Stomach smooth muscle (tissue), 2 donors: ENCODE measurements around the gene ZP2.
"Not testable (repeated sequence)": the region's sequence is repeated elsewhere in the genome, so short reads cannot be mapped to it uniquely, and the experiment has no call there.

Experiments used
- H3K27ac ChIP-seq: one replicate; pipeline ENCODE4 v1.7.0; 2013; ENCODE audit warnings: mild to moderate bottlenecking, low read length, inconsistent platforms
- H3K27me3 ChIP-seq, 2 donors: one replicate each; pipeline ENCODE4 v1.7.0; 2013; ENCODE audit warnings: low read length in 2 of 2; ENCODE audit not compliant: insufficient read depth in 2 of 2, control insufficient read depth in 1 of 2
- H3K36me3 ChIP-seq, 2 donors: one replicate each; pipeline ENCODE4 v1.7.0; 2013; ENCODE audit warnings: low read length in 2 of 2; ENCODE audit not compliant: control insufficient read depth in 2 of 2, insufficient read depth in 2 of 2
- H3K4me1 ChIP-seq: one replicate; pipeline ENCODE4 v1.7.0; 2013; ENCODE audit warnings: low read length; ENCODE audit not compliant: control insufficient read depth, insufficient read depth
- H3K4me3 ChIP-seq, 2 donors: one replicate each; pipeline ENCODE4 v1.7.0; 2013; ENCODE audit warnings: low read length in 2 of 2
- H3K9ac ChIP-seq, 2 donors: one replicate each; pipeline ENCODE4 v1.7.0; 2013; ENCODE audit warnings: low read length in 2 of 2, mild to moderate bottlenecking in 1 of 2
- H3K9me3 ChIP-seq, 2 donors: one replicate each; pipeline ENCODE4 v1.7.0; 2013; ENCODE audit warnings: low read length in 2 of 2; ENCODE audit not compliant: control insufficient read depth in 2 of 2
- donor health status: healthy.
- donor health status: Pancreatic carcinoma.

Gene ZP2

DNA sequence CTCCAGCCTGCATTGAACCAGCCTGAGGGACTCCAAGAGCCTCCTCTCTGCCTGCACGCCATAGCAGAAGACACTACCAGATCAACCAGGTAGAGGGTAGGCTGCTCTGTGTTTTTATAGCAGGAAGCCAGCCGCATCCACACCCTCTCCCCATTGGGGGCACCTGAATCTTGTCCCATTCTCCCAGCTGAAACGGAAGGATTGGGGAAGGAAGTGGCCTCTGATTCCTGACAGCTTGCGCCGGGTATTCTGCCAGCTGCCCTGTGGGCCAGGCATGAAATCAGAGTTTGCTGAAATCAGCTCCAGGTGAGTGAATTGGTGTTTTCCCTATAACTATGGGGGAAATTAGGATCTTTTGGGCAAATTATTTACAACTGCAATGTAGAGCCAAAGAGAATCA, at the start of gene ZP2:
ZP2 (minus strand) TSS at position 89 of the 400 bp plus-strand sequence; CDS start at position 62, 27 bp downstream.
- Histone ChIP-seq H3K27me3 (peaks cover 0 to 3% of the 10 kb centered on the region in 2 donors), H3K9ac (no peak within 1 kb of the TSS), H3K36me3 (no peaks in the 10 kb centered on the region), H3K4me1 (no peaks in the 10 kb centered on the region), H3K4me3 (no peak within 1 kb of the TSS), H3K27ac (no peak within 1 kb of the TSS), H3K9me3 (no peaks in the 10 kb centered on the region)

- Histone ChIP-seq H3K36me3 (no peaks in the 10 kb centered on the region), H3K4me1 (no peaks in the 10 kb centered on the region), H3K9ac (no peak overlapping the region), H3K27ac (no peak overlapping the region), H3K4me3 (no peak overlapping the region), H3K27me3 (peaks cover 0 to 3% of the 10 kb centered on the region in 2 donors), H3K9me3 (no peaks in the 10 kb centered on the region)
Measured at GRCh38 chr16:21257284-21257683, 45.9 kb upstream of the ZP2 start.

DNA sequence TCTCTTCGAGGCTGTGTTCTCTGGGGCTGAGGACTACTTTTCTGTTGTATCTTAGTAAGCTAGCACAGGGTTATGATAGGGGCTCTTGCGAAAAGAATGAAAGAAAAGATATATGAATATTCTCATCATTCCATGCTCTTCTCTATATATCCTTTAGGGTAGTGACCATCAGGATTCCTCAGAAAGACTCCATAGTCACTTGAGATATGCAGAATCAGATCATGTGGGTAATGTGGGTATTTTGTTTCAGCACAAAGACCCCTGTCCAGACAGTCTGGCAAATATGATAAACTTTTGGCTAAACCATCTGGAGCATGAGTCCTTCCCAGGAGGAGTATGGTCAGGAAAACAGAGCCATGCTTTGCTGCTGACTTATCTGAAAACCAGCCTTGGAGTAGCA, 45.3 kb upstream of the ZP2 start:
- Histone ChIP-seq H3K4me3 (no peak overlapping the region), H3K27ac (no peak overlapping the region), H3K9me3 (no peaks in the 10 kb centered on the region), H3K9ac (no peak overlapping the region), H3K4me1 (no peaks in the 10 kb centered on the region), H3K27me3 (peaks cover 0 to 3% of the 10 kb centered on the region in 2 donors), H3K36me3 (no peaks in the 10 kb centered on the region)

GRCh38 chr16:21253470-21253869, 42.1 kb upstream of the ZP2 start:
- Histone ChIP-seq H3K9ac (no peak overlapping the region), H3K4me1 (no peaks in the 10 kb centered on the region), H3K36me3 (no peaks in the 10 kb centered on the region), H3K27ac (no peak overlapping the region), H3K4me3 (no peak overlapping the region), H3K9me3 (no peaks in the 10 kb centered on the region), H3K27me3 (peaks cover 0 to 11% of the 10 kb centered on the region in 2 donors)

GRCh38 chr16:21250072-21250923, 38.9 kb upstream of the ZP2 start:
- Histone ChIP-seq H3K9me3 (no peaks in the 10 kb centered on the region), H3K4me3 (no peak overlapping the region), H3K9ac (no peak overlapping the region), H3K36me3 (no peaks in the 10 kb centered on the region), H3K27ac (no peak overlapping the region), H3K27me3 (peaks cover 0 to 9% of the 10 kb centered on the region in 2 donors), H3K4me1 (no peaks in the 10 kb centered on the region)

DNA sequence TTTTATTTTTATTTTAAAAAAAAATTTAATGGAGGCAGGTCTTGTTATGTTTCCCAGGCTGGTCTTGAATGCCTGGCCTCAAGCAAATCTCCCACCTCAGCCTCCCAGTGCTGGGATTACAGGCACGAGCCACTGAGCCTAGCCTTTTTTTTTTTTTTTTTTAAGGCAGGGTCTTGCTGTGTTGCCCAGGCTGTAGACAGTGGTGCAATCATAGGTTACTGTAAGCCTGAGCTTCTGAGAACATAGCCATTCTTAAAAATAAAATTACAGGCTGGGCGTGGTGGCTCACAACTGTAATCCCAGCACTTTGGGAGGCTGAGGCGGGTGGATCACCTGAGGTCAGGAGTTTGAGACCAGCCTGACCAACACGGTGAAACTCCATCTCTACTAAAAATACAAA, 36.8 kb upstream of the ZP2 start:
- not testable (repeated sequence) for H3K4me1 ChIP-seq, H3K36me3 ChIP-seq, H3K9me3 ChIP-seq, H3K4me3 ChIP-seq, H3K27me3 ChIP-seq, H3K27ac ChIP-seq, H3K9ac ChIP-seq

DNA sequence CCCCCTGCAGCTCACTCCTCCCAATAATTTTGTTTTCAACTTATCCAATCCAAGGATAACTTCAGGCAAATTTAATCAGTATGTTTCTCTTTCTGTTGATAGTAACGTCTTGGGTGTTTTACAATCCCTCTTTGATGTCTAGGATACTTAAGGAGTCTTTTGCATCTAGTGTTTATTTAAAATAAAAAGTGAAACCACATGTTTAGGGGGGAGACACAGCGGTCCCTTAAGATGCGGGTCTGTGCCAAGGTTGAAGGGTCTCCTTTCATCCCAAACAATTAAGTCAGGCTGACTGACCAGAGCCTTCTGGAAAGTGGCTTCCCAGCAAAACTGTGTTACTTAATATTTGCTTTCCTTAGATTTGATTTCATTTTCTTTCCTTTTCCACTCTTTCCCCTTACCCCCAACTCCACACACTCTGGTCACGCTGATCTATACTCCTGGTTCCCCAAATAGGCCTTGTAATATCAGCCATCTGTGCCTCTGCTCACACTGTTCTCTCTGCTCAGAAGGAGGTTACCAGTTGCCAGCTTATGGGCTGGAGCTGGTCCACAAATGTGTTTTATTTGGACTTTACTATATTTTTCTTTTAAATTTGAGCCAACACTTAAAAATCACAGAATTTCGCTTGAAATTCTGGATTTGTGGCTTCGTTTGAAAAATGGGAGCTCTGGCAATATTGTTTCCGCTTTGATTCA, 33.3 kb upstream of the ZP2 start:
- H3K27me3 ChIP-seq: peaks cover 0 to under 1% of the 10 kb centered on the region in 2 donors
- no peaks in the 10 kb centered on the region for H3K9me3 ChIP-seq
- H3K36me3 ChIP-seq: no peaks in the 10 kb centered on the region
- H3K4me3 ChIP-seq: no peak overlapping the region
- H3K27ac ChIP-seq: no peak overlapping the region
- H3K9ac ChIP-seq: no peak overlapping the region
- no peaks in the 10 kb centered on the region for H3K4me1 ChIP-seq

GRCh38 chr16:21242756-21243155, 31.4 kb upstream of the ZP2 start:
- no peak overlapping the region for H3K9ac ChIP-seq
- H3K9me3 ChIP-seq: no peaks in the 10 kb centered on the region
- no peaks in the 10 kb centered on the region for H3K27me3 ChIP-seq
- H3K4me3 ChIP-seq: no peak overlapping the region
- H3K36me3 ChIP-seq: no peaks in the 10 kb centered on the region
- no peaks in the 10 kb centered on the region for H3K4me1 ChIP-seq
- H3K27ac ChIP-seq: no peak overlapping the region

DNA sequence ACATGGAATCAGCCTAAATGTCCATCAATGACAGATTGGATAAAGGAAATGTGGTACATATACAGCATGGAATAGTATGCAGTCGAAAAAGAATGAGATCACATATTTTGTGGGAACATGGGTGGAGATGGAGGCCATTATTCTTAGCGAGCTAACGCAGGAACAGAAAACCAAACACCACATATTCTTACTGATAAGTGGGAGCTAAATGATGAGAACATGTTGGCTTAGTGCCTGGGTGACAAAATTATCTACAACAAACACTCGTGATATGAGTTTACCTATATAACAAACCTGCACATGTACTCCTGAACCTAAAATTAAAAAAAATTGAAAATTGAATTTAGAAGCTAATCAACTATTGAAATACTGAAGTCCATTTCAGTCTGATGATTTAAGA, 28.3 kb upstream of the ZP2 start:
- no peak overlapping the region for H3K9ac ChIP-seq

GRCh38 chr16:21236831-21237230, 25.5 kb upstream of the ZP2 start:
- Histone ChIP-seq H3K4me3 (no peak overlapping the region), H3K36me3 (no peaks in the 10 kb centered on the region), H3K27ac (no peak overlapping the region), H3K4me1 (no peaks in the 10 kb centered on the region), H3K9ac (no peak overlapping the region), H3K9me3 (no peaks in the 10 kb centered on the region), H3K27me3 (no peaks in the 10 kb centered on the region)

More for the DNA sequence above, 28.3 kb upstream of the ZP2 start:
- no peaks in the 10 kb centered on the region for H3K36me3 ChIP-seq
- H3K4me1 ChIP-seq: no peaks in the 10 kb centered on the region
- no peaks in the 10 kb centered on the region for H3K27me3 ChIP-seq
- H3K9me3 ChIP-seq: no peaks in the 10 kb centered on the region
- H3K4me3 ChIP-seq: no peak overlapping the region
- H3K27ac ChIP-seq: no peak overlapping the region

DNA sequence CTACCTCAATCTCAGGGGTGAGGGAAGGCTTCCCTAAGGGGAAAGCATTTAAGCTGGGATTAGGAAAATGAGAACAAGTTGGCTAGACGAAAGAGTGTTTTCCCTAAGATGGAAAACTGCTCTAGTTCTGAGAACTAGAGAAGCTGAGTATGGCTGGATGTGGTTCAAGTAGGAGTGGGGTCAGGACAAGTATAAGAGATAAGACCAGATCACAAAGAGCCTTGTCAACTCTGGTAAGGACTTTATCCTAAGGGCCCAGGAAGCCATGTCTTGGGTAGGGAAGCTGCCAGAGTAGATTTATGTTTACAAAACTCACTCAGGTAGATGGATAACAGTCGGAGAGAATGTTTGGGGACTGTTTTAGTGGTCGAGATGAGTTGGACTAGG, 23.8 kb upstream of the ZP2 start:
- no peak overlapping the region for H3K27ac ChIP-seq
- H3K4me1 ChIP-seq: no peaks in the 10 kb centered on the region
- H3K9me3 ChIP-seq: no peaks in the 10 kb centered on the region
- H3K4me3 ChIP-seq: no peak overlapping the region
- no peak overlapping the region for H3K9ac ChIP-seq
- H3K27me3 ChIP-seq: no peaks in the 10 kb centered on the region
- H3K36me3 ChIP-seq: no peaks in the 10 kb centered on the region
